NCI-H2227 (cell line): ENCODE measurements around the gene LOXL4.
"Not testable (repeated sequence)": the region's sequence is repeated elsewhere in the genome, so short reads cannot be mapped to it uniquely, and the experiment has no call there.

Experiments used
- DNase-seq: peaks from one replicate; lab custom pipeline; 2025; ENCODE audit not compliant: unreplicated experiment; lab: John Stamatoyannopoulos, UW

LOXL4 gene

DNA sequence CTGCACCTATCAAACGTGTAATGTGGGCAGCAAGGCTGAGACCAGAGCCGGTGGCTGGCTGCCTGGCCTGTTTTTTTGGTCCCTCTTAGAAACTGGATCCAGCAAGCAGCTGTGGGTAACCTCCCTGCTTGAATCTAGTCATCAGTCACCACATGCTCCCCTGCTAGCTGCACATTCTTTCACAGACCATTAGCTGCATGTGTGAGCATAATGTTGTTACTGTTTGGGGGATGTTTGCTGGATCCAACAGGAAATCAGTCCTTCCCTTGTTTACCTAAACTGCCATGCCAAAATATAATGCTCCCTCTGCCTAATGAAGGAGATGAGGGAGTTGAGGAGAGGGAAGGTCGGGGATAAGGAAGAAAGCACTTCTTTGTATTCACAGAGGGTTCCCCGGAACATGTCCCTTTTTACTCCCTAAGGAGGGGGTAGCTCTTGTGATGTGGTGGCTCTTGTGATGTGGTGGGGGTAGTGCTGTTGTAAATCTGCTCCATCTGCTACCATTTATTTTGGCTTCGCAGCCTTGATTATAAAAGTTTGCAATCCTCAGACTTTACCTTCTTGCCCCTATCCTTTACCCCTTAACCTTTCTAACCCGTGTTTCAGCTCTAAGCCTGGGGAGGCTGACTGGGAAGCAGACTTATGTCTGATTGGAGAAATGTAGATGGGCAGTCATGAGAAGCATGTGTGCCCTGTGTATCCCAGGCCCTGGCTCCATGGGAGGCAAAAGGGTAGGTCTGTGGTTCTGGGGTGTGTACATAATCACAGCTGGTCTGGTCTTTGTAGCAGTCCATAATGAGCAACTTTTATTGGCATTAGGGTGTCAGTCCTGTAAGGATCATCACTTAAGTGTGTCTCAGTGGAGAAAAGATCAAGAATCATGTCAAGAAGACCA, 20.8 kb downstream of the LOXL4 start:
- DNase-seq, result no peak

GRCh38 chr10:98244586-98244985, 23.4 kb downstream of the LOXL4 start:
- DNase-seq, result no peak

DNA sequence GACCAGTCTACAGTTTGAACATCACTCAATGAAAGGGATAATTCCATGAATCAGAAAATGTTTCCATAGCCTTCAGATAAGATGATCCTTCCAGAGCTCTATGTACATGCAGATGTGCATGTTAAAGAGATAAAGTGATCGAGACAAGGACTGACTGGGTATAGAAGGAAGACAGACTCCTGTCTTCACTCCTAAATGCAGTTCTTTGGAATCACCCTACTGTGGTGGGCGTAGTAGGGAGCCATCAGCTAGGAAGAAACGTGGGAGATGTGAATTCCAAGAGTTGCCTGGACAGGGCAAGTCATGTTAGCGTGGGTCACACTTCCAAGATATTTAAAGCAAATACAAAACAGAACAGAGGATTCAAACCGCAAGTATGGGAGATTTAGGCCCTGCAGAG, 23.9 kb downstream of the LOXL4 start:
- DNase-seq, result no peak

- peak; percentile 10 for DNase-seq
Measured at GRCh38 chr10:98242823-98243222, 25.2 kb downstream of the LOXL4 start.

- no peak for DNase-seq
Measured at GRCh38 chr10:98240524-98240923, 27.5 kb downstream of the LOXL4 start.

DNA sequence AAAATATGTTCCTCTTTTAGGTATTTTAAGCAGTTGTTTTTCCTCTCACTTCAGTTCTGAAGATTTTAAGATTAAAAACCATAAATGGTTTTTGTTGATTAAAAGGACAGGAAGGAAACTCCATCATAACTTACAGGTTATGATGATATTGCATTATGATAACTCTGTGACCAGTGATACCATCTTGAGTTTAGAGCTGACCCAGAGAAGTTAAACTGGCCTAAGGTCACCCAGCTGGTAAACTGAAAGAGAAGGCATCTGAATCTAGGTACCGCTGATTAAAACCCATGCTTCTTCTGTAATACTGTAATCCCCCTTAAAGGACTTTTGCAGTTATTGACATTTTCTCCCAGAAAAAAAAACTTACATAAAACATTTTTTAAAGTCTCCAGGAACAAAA, 29.6 kb downstream of the LOXL4 start:
- no peak for DNase-seq

DNA sequence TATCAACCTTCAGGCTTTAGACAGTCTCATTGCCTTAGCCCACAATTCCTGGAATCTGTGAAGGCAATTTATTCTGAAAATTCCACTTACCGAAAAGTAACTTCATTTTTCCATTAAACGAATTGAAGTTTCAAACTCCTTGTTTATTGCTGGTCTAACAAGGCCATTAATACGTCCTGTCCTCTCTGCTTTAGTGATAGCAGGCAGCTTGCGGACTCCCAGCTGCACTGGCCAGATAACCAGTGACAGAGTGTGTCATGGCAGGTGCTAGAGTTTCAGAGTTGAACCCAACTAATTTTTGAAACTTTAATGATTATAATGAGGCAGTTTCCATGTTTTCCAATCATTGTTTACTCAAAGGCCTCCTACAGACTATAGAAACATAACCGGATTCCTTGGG, 31.1 kb downstream of the LOXL4 start:
- no peak for DNase-seq

- no peak for DNase-seq
Measured at GRCh38 chr10:98235846-98236245, 32.1 kb downstream of the LOXL4 start.

- no peak for DNase-seq
Measured at GRCh38 chr10:98231417-98231816, 36.6 kb downstream of the LOXL4 start.

DNA sequence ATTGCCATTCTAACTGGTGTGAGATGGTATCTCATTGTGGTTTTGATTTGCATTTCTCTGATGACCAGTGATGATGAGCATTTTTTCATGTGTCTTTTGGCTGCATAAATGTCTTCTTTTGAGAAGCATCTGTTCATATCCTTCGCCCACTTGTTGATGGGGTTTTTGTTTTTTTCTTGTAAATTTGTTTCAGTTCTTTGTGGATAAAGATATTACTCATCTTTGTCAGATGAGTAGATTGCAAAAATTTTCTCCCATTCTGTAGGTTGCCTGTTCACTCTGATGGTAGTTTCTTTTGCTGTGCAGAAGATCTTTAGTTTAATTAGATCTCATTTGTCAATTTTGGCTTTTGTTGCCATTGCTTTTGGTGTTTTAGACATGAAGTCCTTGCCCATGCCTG, 39.7 kb downstream of the LOXL4 start:
- not testable (repeated sequence) for DNase-seq

- DNase-seq, result not testable (repeated sequence)
Measured at GRCh38 chr10:98227713-98228112, 40.3 kb downstream of the LOXL4 start.

GRCh38 chr10:98226508-98227144, 41.4 kb downstream of the LOXL4 start:
- no peak for DNase-seq

DNA sequence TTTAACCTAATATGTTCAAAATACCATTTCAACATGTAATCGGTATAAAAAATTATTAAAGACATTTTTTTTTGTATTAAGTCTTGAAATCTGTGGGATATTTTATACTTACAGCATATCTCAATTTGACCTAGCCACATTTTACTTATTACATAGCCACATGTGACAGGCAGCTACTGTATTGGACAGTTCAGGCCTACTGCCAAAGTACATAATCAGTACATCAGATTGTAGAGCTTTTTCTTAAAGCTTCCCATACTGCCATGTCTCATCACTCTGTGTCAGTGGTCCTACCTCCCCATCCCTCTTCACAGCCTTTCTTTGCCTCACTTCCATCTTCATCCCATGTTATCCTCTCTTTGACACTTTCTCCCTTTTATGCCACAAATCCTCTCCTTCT, 43.0 kb downstream of the LOXL4 start:
- DNase-seq, result no peak

DNA sequence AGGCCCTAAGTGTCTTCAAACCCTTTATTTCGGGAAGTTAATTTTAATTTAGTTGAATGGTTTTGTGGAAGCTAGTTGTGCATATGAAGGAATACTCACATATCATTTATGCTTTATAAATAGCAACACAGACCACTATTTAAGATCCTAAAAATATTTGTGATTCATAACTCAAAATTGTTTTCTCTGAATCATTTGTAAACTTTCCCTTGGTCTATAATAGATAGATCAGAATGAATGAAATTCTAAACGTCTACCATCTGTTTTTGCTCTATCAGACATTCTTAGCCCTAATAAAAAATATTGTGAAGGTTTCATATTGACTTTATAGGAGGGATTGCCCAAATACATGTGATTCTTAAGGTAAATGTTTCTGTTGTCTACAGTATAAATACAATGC, 43.5 kb downstream of the LOXL4 start:
- DNase-seq, result no peak

- no peak for DNase-seq
Measured at GRCh38 chr10:98223874-98224273, 44.1 kb downstream of the LOXL4 start.

GRCh38 chr10:98217801-98218200, 50.2 kb downstream of the LOXL4 start:
- DNase-seq, result no peak

GRCh38 chr10:98215373-98215772, 52.6 kb downstream of the LOXL4 start:
- no peak for DNase-seq

DNA sequence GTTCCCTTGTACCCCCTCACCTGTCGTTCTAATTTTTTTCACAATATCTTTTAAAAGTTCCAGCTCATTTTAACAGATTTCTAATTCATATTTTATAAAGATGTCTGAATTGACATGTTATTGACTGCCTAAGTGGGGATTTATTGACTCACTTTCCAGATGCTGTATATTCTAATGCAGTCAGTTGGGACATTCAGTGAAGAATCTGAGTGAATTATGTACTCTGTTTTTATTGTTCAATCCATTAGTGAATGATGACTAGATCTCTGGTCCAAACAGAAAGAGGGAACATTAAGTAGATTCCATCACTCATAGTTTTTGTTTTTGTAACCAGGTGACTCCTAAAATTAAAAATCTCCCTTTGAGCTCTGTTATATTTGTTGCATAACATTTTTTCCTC, 54.3 kb downstream of the LOXL4 start:
- DNase-seq, result no peak

DNA sequence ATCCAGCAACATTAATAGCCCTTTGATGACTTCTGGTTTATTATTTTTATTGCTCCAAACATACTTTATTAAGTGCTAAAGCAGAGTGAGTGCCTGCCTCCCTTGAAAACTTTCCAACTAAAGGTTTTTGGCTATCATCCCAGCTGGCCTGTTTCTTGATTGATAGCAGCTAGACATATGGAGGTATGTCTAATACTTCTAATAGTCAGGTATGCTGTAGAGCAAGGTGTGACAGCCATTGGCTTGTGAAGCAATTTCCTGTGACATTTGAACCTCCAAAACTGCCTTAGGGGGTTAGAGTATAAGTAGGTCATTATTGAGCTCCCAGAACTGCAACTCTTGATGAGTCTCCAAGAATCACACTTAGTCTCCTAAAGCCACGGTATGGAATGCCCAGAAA, 55.8 kb downstream of the LOXL4 start:
- DNase-seq, result no peak

DNA sequence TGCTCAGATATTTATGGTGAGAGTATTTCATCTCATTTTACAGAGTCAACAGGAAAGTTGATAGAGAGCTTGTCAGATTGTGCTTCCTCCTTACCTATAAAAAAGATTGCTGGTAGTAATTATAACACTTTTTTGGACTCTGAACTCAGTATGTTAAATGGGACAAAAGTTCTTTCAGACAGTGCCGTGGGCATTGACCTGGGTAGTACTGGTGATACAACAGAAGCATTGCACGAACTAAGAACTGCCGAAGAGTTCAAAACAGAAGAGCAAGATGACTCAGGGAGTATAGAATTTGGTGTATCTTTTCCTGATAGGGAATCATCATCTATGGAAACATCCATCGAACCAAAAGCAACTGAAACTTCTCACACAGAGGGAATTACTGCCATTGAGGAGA, 58.6 kb downstream of the LOXL4 start:
- no peak for DNase-seq

DNA sequence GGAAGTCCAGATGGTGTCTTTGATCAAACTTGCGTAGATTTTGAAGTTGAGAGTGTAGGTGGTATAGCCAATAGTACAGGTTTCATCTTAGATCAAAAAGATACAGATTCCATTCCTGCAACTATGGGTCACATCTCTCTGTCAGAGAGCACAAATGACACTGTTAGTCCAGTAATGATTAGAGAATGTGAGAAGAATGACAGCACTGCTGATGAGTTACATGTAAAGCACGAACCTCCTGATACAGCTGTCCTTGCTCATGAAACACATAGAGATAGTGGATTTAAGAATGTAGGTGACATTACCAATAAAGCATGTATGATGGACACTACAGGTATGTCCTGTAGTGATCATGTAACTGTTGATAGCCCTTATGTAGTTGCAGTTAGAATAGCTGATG, 59.1 kb downstream of the LOXL4 start:
- DNase-seq, result no peak

GRCh38 chr10:98205351-98205750, 62.6 kb downstream of the LOXL4 start:
- no peak for DNase-seq

GRCh38 chr10:98202378-98202777, 65.6 kb downstream of the LOXL4 start:
- DNase-seq, result no peak
